K562 (cell line): ENCODE results near the gene LRP10.

Source experiments
- EZH2 ChIP-seq: IDR thresholded peaks from 2 replicates; pipeline ENCODE4 v1.6.1; 2012; ENCODE audit warnings: low read depth, mild to moderate bottlenecking, inconsistent platforms, low read length, borderline replicate concordance
- PHF8 ChIP-seq: fragments of 200-600 bp; sonication (generic); IDR thresholded peaks from 2 replicates; pipeline ENCODE4 v1.6.1; 2012; ENCODE audit warnings: mixed run types, mild to moderate bottlenecking, inconsistent platforms, low read length, moderate library complexity, borderline replicate concordance
- POLR2AphosphoS5 ChIP-seq: IDR thresholded peaks from 2 replicates; pipeline ENCODE4 v1.6.1; 2011; ENCODE audit warnings: mild to moderate bottlenecking, low read depth, low read length, moderate library complexity; ENCODE audit not compliant: control insufficient read depth, insufficient read depth
- TF ChIP-seq, protein P1 (sequence below): fragments of 200-800 bp; sonication (Bioruptor generic); IDR thresholded peaks from 2 replicates; pipeline ENCODE4 v1.6.1; 2016; ENCODE audit warnings: missing genetic modification characterization, missing compliant biosample characterization

DNA sequence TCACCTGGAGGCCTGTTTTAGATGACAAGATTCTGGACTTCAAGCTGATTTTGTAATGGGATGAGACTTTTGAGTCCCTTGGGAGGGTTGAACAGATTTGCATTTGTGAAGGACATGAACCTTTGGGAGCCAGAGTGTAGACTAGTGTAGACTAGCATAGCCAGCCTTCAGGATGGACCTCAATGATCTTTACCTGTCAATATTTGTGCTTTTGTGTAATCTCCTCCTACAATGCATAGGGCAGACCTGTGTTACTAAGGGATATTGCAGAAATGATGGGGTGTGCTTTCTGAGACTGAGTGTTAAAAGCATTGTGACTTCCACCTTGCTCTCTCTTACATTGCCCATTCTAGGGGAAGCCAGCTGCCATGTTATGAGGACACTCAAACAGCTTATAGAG, 9.9 kb upstream of the LRP10 start:
- TF ChIP-seq, protein P1, sequence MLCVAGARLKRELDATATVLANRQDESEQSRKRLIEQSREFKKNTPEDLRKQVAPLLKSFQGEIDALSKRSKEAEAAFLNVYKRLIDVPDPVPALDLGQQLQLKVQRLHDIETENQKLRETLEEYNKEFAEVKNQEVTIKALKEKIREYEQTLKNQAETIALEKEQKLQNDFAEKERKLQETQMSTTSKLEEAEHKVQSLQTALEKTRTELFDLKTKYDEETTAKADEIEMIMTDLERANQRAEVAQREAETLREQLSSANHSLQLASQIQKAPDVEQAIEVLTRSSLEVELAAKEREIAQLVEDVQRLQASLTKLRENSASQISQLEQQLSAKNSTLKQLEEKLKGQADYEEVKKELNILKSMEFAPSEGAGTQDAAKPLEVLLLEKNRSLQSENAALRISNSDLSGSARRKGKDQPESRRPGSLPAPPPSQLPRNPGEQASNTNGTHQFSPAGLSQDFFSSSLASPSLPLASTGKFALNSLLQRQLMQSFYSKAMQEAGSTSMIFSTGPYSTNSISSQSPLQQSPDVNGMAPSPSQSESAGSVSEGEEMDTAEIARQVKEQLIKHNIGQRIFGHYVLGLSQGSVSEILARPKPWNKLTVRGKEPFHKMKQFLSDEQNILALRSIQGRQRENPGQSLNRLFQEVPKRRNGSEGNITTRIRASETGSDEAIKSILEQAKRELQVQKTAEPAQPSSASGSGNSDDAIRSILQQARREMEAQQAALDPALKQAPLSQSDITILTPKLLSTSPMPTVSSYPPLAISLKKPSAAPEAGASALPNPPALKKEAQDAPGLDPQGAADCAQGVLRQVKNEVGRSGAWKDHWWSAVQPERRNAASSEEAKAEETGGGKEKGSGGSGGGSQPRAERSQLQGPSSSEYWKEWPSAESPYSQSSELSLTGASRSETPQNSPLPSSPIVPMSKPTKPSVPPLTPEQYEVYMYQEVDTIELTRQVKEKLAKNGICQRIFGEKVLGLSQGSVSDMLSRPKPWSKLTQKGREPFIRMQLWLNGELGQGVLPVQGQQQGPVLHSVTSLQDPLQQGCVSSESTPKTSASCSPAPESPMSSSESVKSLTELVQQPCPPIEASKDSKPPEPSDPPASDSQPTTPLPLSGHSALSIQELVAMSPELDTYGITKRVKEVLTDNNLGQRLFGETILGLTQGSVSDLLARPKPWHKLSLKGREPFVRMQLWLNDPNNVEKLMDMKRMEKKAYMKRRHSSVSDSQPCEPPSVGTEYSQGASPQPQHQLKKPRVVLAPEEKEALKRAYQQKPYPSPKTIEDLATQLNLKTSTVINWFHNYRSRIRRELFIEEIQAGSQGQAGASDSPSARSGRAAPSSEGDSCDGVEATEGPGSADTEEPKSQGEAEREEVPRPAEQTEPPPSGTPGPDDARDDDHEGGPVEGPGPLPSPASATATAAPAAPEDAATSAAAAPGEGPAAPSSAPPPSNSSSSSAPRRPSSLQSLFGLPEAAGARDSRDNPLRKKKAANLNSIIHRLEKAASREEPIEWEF: no peak
- TF ChIP-seq POLR2AphosphoS5: no peak
- TF ChIP-seq PHF8: no peak
- TF ChIP-seq EZH2: no peak
